COLO668 (cell line): ENCODE results near the gene PTPRK.
"Not testable (repeated sequence)": the region's sequence is repeated elsewhere in the genome, so short reads cannot be mapped to it uniquely, and the experiment has no call there.

ENCODE experiments used
- DNase-seq: peaks from one replicate; lab custom pipeline; 2025; ENCODE audit not compliant: unreplicated experiment; lab: John Stamatoyannopoulos, UW

Gene PTPRK

DNA sequence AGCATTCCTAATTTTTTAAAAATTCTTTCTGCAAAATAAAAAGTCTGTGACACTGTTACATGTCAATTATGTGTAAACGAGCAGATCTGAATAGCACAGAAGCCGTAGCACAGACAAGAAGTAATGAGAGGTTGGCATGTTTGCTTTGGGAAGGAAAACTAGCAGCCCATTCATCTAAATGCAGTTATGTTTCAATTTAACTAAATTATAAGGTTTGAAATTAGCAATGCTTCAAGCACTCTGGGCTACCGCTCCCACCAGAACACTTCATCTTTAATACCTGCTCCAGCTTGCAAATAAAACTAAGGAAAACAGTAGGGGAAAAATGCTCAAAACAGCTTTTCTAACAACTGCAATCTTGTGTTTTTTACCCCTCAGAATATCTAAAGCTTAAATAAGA is 73.9 kb downstream of the PTPRK start:
- no peak for DNase-seq

- DNase-seq = no peak
These were observed 76.8 kb downstream of the PTPRK start for GRCh38 chr6:128443553-128443952.

DNA sequence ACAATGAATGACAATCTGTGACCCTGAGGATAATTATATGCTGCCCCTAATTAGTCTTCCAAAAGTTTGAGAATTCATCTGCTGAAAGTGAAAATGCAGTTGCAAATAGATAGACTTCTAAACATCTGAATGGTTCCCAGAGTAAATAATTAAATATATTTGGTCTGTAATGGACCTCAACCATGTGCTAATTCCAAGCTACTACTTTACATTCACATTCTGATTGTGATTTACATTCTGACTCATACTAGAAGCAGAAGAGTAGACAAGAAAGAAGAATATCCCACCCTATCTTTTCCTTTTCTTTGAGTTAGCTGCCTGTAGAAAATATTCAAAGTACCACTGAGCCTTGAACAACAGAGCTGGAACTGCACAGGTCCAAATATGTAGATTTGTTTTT is 80.8 kb downstream of the PTPRK start:
- DNase-seq = no peak

DNA sequence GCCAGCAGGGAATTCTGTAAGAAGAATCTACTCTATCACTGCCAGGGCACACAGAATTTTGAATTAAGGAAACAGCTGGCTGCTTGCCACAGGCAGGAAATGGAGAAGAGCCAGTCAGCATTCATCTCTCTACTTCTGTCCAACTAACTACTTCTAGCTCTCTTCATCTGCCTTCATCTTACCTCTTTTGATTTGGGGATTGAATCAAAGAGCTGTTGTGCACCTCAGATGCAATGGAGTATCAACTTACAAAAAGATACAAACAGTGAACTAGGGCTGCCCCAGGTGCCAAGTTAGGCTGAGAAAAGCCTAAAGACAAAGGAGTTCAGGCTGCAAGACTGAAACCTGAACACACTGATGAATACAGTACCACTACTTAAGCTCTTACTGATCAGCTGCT is 82.0 kb downstream of the PTPRK start:
- DNase-seq = no peak

DNA sequence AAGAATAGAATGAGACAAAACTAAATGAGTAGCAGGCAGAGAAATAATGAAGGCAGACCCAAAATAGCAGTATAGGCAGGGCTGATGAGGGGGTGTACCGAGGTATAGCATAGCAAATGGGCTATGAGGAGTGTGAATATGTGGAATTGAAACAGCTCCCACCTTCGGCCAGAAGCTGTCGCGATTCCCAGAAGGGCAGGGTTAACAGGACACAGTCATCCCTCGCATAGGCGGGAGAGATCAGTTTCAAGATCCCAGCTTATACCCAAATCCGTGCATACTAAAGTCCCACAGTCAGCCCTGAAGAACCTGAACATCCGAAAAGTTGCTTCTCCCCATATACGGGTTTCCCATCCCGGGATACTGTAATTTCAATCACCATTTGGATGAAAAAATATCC is 82.7 kb downstream of the PTPRK start:
- no peak for DNase-seq

DNA sequence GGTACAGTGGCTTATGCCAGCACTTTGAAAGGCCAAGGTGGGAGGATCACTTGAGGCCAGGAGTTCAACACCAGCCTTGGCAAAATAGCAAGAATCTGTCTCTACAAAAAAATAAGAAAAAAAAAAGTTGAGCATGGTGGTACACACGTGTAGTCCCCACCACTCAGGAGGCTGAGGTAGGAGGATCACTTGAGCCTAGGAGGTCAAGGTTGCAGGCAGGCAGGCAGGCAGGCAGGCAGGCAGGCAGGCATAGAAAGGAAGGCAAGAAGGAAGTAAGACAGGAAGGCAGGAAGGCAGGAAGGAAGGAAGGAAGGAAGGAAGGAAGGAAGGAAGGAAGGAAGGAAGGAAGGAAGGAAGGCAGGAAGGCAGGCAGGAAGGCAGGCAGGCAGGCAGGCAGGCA is 85.6 kb downstream of the PTPRK start:
- not testable (repeated sequence) for DNase-seq

- DNase-seq = no peak
These were observed 88.0 kb downstream of the PTPRK start for GRCh38 chr6:128432394-128432793.

DNA sequence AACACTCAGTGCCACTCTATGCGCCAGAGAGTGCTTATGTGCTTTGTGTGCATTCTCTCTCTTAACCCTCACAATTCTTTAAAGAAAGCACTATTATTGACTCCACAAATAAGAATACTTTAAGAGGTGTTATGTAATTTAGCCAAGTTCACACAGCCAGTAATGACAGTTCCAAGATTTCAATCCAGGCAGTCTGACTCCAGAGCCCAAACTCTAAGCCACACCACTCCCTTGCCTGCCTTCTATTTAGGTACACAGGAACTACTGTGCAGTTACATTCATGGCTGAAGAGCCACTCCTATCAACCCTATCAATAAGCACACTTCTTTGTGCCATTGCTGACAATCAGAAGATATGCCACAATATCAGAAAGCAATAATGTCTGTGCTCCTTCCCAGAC is 93.3 kb downstream of the PTPRK start:
- no peak for DNase-seq

GRCh38 chr6:128425856-128426255 is 94.5 kb downstream of the PTPRK start:
- no peak for DNase-seq

DNA sequence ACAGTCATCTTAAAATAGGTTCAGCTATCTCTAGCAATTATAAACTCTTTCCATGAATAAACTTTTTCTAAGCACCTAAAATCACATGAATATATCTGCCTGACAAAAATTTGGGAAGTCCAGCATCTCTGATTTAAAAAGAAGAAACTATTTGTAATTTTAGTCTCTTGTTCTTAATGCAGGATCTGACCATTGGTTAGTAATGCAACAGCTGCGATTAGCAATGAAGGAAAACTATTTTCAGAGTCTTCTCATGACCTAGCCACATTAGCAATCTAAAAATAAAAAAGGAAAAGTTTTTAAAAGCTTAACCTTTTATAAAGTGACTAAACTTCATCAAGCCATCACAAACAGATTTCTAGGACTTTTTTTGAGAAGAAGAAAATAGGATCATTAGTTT is 97.5 kb downstream of the PTPRK start:
- DNase-seq = no peak

DNA sequence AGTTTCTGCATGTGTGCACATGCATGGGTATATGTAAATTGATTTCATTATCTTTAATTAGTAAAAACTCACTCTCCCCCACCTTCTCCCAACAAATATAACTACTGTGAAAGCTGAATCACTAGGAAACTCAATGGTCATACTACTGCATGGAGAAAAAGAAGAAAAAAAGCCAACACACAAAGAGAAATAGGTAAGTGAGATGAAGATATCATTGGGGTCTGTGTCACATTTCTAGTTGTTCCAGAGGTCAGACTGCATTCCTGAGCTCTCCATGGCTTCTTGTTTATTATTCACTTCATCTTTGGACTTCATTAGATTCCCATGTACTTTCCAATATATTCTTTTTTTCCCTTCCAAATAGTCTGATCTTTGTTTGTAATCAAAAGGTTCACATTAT is 98.2 kb downstream of the PTPRK start:
- no peak for DNase-seq

- DNase-seq = no peak
These were observed 98.6 kb downstream of the PTPRK start for GRCh38 chr6:128421788-128422187.

- DNase-seq = no peak
These were observed 102.7 kb downstream of the PTPRK start for GRCh38 chr6:128417698-128418097.

DNA sequence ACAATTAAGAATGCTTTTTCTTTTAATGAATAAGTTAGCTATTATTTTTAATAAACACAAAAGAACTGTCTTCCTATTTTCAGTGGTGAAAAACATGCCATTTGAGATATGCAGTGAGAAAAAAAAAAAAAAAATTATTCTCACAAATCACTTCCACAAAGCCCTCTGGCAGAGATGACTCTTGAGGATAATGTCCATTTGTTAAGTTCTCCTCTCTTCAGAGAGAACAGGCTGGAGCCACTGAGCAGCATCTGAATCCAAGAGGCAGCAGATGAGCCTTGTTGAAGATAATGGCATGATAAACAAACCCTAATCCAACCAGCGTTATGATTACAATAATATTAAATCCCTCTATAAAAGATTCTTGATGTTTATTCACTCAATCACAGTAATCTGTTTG is 105.0 kb downstream of the PTPRK start:
- no peak for DNase-seq

- DNase-seq = no peak
These were observed 105.5 kb downstream of the PTPRK start for GRCh38 chr6:128414943-128415342.

- no peak for DNase-seq
These were observed 107.1 kb downstream of the PTPRK start for GRCh38 chr6:128413291-128413690.

DNA sequence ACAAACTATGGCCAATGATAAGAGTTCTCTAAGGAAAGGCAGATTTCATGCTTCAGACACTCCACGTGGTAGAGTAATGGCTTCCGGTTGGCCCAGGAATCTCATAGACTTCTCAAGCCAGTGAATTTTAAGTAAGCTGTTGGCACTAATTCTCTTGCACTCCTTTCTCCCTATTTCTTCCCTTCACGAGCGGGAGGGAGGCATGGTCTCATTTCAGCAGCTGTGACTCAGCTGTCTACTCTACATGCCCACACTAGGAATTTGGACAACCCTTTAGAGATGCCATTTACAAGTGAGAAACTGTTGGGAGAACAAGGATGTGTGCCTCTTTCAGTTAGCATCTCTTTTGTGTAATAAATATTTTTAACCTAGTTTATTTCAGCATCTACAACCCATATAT is 107.7 kb downstream of the PTPRK start:
- no peak for DNase-seq

GRCh38 chr6:128410584-128410983 is 109.8 kb downstream of the PTPRK start:
- DNase-seq = no peak

GRCh38 chr6:128409003-128409402 is 111.4 kb downstream of the PTPRK start:
- DNase-seq = no peak

DNA sequence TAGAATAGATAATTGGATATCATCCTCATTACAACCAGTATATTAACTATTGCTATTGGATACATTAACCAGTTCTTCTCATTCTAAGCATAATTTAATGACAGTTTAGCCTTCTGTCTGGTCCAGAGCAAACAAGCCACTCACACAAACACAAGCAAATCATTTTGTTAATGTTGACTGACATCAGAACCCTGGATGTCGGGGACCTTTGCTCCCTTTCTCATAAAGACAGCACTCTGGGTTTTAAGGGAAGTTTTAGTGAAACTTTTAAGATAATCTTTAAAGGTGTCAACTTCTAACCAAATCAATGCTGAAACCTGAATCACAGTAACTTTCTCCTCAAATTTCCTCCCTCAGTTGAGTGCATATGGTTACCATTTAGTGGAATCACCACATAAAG is 113.9 kb downstream of the PTPRK start:
- DNase-seq = no peak

GRCh38 chr6:128403618-128404444 is 116.6 kb downstream of the PTPRK start:
- DNase-seq = no peak

GRCh38 chr6:128400875-128401274 is 119.5 kb downstream of the PTPRK start:
- DNase-seq = no peak

GRCh38 chr6:128397996-128398395 is 122.4 kb downstream of the PTPRK start:
- no peak for DNase-seq
